Esophagus muscularis mucosa (tissue), 4 donors: ENCODE data around the gene UBD. TPM values are rescaled to one million over a fixed set of nuclear protein-coding genes. Genes with fewer than 3 reads are reported as not detected.
A peak's percentile ranks its signal among the peaks of the same experiment; 100 is the strongest.

ENCODE experiments used
- DNase-seq: peaks from one replicate; pipeline ENCODE4 v3.0.0-alpha.2; 2017; ENCODE audit errors: extremely low spot score
- H3K27ac ChIP-seq, 4 donors: fragments of 200-600 bp; sonication (generic); replicated peaks in 1 of 4; 1 replicate in 3 of 4; 2 replicates in 1 of 4; pipeline ENCODE4 v1.5.1; 2016 to 2019; ENCODE audit warnings: mild to moderate bottlenecking in 1 of 4
- H3K27me3 ChIP-seq, 4 donors: fragments of 200-600 bp; sonication (generic); one replicate each; pipeline versions ENCODE4 v1.5.1 to v1.6.0; 2016 to 2019
- H3K36me3 ChIP-seq, 4 donors: fragments of 200-600 bp; sonication (generic); one replicate each; pipeline ENCODE4 v1.5.1; 2016 to 2019
- H3K4me1 ChIP-seq, 4 donors: fragments of 200-600 bp; sonication (generic); one replicate each; pipeline ENCODE4 v1.5.1; 2016 to 2019
- H3K4me3 ChIP-seq, 4 donors: fragments of 200-600 bp; sonication (generic); 1 replicate in 2 of 4; 2 replicates in 2 of 4; pipeline ENCODE4 v1.5.1; 2016 to 2019; ENCODE audit warnings: mild to moderate bottlenecking in 4 of 4, moderate library complexity in 1 of 4
- H3K9me3 ChIP-seq, 4 donors: fragments of 200-600 bp; sonication (generic); 1 replicate in 3 of 4; 2 replicates in 1 of 4; pipeline ENCODE4 v1.5.1; 2016 to 2019
- EP300 ChIP-seq: sonication (generic); formaldehyde crosslinking; IDR thresholded peaks from one replicate; pipeline ENCODE4 v1.6.1; 2017; ENCODE audit warnings: antibody characterized with exemption
- POLR2A ChIP-seq: fragments of 450-650 bp; IDR thresholded peaks from one replicate; pipeline ENCODE4 v1.6.1; 2017; ENCODE audit warnings: antibody characterized with exemption, moderate library complexity, mild to moderate bottlenecking, low read depth
- POLR2AphosphoS5 ChIP-seq, 2 donors: sonication (generic); formaldehyde crosslinking; IDR thresholded peaks; one replicate each; pipeline ENCODE4 v1.6.1; 2017; ENCODE audit warnings: antibody characterized with exemption in 2 of 2
- WGBS: methylation state at CpG from one replicate; pipeline ENCODE4 v1.1.5; 2018; 5-methylcytosine and 5-hydroxymethylcytosine counted together
- intact Hi-C: fragments of 100-400 bp; cut with DNase I; formaldehyde crosslinking; loops from one replicate; pipeline ENCODE4 v1.15.1; 2023
- total RNA-seq, 4 donors: library from RNA; depleted of rRNA; stranded (reverse); fragments of >200 nt; gene quantifications; one replicate each; pipeline versions ENCODE4 v1.1.0 to v1.2.1, GENCODE V29; 2016
- TF ChIP-seq, protein P1 (sequence below), 3 experiments: fragments of 200-600 bp in 2 of 3; fragments of 450-650 bp in 1 of 3; sonication (generic) in 2 of 3; IDR thresholded peaks; one replicate each; pipeline ENCODE4 v1.5.1; 2017 to 2019; ENCODE audit warnings: antibody characterized with exemption in 3 of 3, mild to moderate bottlenecking in 2 of 3, moderate library complexity in 1 of 3

UBD gene
- total RNA-seq, 4 donors from 2014 or later: 0.50 TPM; not detected in 3

DNA sequence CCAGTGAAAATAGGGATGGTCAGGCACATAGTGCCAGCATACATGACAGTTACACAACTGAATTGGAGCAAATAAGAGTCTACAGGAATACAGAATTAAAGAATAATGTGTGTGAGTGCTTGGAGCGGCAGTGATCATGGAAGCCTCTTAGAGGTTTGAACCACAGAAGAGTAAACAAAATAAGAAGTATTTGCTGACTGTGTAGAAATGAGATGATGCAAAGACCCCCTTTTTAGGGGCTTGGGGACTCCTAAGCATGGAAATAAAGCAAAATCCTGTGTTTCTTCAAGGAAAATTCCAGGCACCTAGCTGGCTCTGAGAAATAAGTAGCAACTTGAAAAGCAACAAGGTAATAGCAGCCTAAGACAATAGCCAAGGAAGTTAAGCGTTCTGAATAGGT, 32.1 kb upstream of the UBD start:
- intact Hi-C loops: no loop called here
- 88% methylated on average over 2 of the region's 2 CpGs for WGBS
- Histone ChIP-seq H3K36me3 (no peaks in the 10 kb centered on the region), H3K4me3 (no peak overlapping the region), H3K27ac (no peak overlapping the region), H3K9me3 (no peaks in the 10 kb centered on the region), H3K4me1 (no peaks in the 10 kb centered on the region), H3K27me3 (no peaks in the 10 kb centered on the region)
- DNase-seq: no peak
- TF ChIP-seq POLR2A (no peak), EP300 (no peak), POLR2AphosphoS5 (IDR thresholded peaks at IDR 0.05) (no peak)
- TF ChIP-seq, protein P1, sequence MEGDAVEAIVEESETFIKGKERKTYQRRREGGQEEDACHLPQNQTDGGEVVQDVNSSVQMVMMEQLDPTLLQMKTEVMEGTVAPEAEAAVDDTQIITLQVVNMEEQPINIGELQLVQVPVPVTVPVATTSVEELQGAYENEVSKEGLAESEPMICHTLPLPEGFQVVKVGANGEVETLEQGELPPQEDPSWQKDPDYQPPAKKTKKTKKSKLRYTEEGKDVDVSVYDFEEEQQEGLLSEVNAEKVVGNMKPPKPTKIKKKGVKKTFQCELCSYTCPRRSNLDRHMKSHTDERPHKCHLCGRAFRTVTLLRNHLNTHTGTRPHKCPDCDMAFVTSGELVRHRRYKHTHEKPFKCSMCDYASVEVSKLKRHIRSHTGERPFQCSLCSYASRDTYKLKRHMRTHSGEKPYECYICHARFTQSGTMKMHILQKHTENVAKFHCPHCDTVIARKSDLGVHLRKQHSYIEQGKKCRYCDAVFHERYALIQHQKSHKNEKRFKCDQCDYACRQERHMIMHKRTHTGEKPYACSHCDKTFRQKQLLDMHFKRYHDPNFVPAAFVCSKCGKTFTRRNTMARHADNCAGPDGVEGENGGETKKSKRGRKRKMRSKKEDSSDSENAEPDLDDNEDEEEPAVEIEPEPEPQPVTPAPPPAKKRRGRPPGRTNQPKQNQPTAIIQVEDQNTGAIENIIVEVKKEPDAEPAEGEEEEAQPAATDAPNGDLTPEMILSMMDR (IDR thresholded peaks at IDR 0.05): no peak

DNA sequence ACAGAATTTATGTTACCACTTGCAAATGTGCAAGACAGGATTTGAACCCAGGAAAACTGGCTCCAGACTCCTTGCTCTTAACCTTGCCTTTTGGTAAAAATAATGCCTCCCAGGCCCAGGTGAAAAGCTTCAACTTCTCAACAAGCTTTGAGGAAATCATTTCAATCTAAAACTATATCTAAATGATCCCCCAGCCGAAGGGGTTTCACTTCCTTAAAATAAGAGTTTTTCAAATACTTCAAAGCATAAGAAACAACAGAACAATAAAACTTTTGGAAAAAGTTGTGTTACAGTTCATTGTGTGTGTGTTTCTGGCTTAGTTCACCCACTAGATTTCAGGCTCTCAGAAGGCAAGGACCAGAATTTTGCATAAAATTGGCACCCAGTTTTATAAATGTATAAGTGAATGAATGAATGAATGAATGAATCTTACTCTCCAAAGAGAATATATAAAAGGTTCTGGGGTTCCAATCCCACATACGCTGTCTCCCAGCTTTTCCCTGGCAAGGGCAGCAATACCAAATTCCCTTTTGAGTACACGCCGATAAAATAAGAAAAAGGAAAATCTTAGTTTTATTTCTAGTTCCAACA, 30.8 kb upstream of the UBD start:
- Histone ChIP-seq H3K9me3 (no peaks in the 10 kb centered on the region), H3K4me3 (no peak overlapping the region), H3K27me3 (peaks cover 0 to 4% (median 0%) of the 10 kb centered on the region in 4 donors), H3K27ac (no peak overlapping the region), H3K36me3 (no peaks in the 10 kb centered on the region), H3K4me1 (no peaks in the 10 kb centered on the region)
- DNase-seq: no peak
- WGBS: 63% methylated on average over 4 of the region's 4 CpGs
- no peak for TF ChIP-seq EP300
- no peak for TF ChIP-seq POLR2AphosphoS5 (IDR thresholded peaks at IDR 0.05)
- TF ChIP-seq, protein P1 (IDR thresholded peaks at IDR 0.05): no peak
- TF ChIP-seq POLR2A: no peak
- intact Hi-C loops: no loop called here

DNA sequence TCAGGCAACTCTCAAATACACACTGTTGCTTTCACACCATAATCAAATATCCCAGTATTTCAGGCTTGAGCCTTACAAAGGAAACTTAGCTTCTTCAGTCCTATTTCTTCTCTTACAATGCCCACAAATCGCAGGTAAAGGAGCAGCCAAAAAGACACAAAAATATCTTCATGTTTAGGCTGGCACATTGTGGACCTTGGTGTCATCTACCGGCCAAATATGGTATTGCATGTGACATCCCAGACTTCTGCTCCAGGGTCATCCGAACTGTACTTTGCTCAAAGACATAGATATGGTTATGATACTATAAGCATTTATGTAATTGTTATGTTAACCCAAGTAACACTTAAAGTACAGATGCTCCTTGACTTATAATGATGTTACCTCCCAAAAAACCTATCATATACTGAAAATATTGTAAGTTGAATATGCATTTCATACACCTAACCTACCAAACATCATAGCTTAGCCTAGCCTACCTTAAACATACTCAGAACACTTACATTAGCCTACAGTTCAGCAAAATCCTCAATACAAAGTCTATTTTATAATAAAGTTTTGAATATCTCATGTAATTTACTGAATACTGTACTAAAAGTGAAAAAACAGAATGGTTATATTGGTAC, 30.0 kb upstream of the UBD start:
- Histone ChIP-seq H3K27me3 (peaks cover 0 to 6% (median 0%) of the 10 kb centered on the region in 4 donors), H3K36me3 (no peaks in the 10 kb centered on the region), H3K4me3 (no peak overlapping the region), H3K9me3 (no peaks in the 10 kb centered on the region), H3K4me1 (no peaks in the 10 kb centered on the region), H3K27ac (no peak overlapping the region)
- intact Hi-C loops: loop anchor here (10.0 kb wide), 1 partner anchor 905 kb away; no protein-coding TSS in a partner anchor
- TF ChIP-seq POLR2AphosphoS5 (IDR thresholded peaks at IDR 0.05) (no peak), POLR2A (no peak)
- TF ChIP-seq, protein P1 (IDR thresholded peaks at IDR 0.05): peak; percentile 82 to 93 (median 86)
- DNase-seq: no peak
- 1% methylated on average over 3 of the region's 3 CpGs for WGBS

DNA sequence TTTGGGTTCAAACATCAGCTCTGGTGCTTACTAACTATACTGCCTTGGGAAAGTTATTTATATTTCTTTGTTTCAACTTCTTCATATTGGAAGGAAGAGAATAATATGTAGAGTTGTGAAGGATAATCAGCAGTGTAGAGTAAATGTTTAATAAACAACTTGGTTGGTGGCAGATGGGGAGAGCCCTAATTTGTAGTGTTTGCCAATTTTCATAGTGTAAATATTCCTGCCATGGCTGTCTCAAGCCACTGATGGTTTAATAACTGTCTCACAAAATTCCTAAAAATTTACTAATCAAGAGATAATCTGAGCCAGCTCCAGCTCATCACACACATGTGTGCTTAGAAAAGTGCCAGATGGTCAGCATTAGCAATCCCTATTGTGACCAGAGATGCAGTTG, 25.3 kb upstream of the UBD start, which contains the start of gene OR2H2:
TSS of gene OR2H2 (plus strand) at position 301 of the 400 bp plus-strand sequence. CDS start 2,824 bp downstream, outside the sequence.
- TF ChIP-seq, protein P1 (IDR thresholded peaks at IDR 0.05): no peak
- TF ChIP-seq POLR2A (no peak), EP300 (no peak), POLR2AphosphoS5 (IDR thresholded peaks at IDR 0.05) (no peak)
- Histone ChIP-seq H3K27me3 (peaks cover 0 to 25% (median 0%) of the 10 kb centered on the region in 4 donors), H3K9me3 (no peaks in the 10 kb centered on the region), H3K27ac (no peak within 1 kb of the TSS), H3K36me3 (no peaks in the 10 kb centered on the region), H3K4me1 (no peaks in the 10 kb centered on the region), H3K4me3 (no peak within 1 kb of the TSS)
- DNase-seq: no peak
- intact Hi-C loops: loop anchor here (10.0 kb wide), 1 partner anchor 900 kb away; no protein-coding TSS in a partner anchor
